NK-92 (cell line): ENCODE data around the gene FOSB.
"Not testable (repeated sequence)": the region's sequence is repeated elsewhere in the genome, so short reads cannot be mapped to it uniquely, and the experiment has no call there.

Experiments
- DNase-seq: peaks from one replicate; lab custom pipeline; 2025; ENCODE audit not compliant: unreplicated experiment; lab: John Stamatoyannopoulos, UW

Gene FOSB

DNA sequence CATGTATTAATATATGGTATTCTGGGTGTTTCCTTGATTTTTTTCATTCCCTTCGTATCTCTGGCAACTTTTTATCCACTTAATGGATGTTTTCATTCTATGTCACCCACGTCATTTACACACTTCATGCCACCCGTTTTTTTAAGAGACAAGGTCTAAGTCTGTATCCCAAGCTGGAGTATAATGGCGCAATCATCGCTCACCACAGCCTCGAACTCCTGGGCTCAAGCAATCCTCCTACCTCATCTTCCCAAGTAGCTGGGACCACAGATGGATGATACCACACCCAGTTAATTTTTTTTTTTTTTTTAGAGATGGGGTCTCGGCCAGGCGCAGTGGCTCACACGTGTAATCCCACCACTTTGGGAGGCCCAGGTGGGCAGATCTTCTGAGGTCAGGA, 36.1 kb downstream of the FOSB start:
- no peak for DNase-seq

DNA sequence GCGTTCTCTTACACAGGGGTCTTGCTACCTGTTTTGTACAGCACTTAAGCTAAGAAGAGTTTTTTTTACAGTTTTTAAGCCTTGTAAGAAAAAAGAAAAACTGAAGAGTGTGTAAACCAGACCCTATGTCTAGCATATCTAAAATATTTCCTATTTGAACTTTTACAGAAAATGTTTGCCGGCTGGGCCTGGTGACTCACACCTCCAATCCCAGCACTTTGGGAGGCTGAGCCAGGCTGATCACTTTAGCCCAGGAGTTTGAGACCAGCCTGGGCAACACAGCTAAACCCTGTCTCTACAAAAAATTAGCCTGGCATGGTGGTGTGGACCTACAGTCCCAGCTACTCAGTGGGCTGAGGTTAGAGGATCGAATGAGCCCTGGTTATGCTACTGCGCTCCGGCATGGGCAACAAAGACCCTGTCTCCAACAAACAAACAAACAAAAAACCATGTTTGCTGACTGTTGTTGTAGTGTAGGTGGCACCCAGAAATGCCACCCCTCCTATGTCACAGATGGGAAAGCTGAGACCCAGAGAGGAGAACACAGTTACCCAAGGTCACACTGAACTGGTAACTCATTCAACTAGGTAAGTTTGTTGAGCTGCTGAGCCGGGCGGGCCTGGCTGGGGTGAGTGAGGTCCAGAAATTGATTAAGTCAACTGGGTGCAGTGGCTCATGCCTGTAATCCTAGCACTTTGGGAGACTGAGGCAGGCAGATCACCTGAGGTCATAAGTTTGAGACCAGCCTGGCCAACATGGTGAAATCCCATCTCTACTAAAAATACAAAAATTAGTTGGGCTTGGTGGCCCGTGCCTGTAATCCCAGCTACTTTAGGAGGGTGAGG, 37.6 kb downstream of the FOSB start:
- no peak for DNase-seq

DNA sequence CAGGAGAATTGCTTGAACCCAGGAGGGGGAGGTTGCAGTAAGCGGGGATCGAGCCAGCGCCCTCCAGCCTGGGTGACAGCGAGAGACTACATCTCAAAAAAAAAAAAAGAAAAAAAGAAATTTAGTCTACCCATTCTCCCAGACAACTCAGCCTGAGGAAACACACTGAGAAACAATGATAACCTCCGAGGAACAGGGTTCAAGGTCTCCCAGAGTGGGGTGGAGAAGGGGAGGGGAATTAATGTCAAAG, 38.1 kb downstream of the FOSB start:
- no peak for DNase-seq

DNA sequence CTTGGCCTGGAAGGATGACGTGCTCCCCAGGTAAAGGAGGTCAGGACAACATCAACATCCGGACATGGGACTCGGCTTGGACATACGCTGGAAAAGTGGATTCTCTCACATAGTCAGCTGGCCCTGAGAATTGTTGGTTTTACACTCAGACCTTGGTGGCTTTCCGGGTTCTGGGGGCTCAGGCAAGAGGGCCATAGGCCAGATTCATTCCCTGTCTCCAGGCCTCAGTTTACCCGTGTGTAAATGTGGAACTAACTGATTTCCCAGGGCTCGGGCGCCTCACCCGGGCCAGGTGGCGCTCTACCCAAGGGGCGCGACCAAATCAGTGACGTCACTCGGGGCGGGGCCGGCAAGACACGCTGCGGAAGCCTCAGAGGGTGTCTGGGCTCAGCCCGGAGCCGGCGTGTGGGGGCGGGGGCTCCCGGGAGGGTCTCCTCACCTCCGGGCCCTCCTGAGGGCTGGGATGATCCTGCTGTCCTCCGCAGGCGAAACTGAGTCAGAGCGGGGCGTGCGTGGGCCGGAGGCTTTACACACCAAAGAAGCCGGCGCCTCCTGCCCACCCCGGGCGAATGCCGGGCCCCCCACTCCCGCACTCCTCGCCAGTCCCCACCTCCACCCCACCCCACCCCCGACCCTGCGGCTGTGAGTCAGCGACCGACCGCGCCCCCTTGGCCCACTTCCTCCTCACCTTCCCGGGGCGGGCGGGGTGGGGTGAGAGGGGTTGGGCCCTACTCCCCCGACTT, 38.6 kb downstream of the FOSB start:
- DNase-seq, result peak; percentile 69

DNA sequence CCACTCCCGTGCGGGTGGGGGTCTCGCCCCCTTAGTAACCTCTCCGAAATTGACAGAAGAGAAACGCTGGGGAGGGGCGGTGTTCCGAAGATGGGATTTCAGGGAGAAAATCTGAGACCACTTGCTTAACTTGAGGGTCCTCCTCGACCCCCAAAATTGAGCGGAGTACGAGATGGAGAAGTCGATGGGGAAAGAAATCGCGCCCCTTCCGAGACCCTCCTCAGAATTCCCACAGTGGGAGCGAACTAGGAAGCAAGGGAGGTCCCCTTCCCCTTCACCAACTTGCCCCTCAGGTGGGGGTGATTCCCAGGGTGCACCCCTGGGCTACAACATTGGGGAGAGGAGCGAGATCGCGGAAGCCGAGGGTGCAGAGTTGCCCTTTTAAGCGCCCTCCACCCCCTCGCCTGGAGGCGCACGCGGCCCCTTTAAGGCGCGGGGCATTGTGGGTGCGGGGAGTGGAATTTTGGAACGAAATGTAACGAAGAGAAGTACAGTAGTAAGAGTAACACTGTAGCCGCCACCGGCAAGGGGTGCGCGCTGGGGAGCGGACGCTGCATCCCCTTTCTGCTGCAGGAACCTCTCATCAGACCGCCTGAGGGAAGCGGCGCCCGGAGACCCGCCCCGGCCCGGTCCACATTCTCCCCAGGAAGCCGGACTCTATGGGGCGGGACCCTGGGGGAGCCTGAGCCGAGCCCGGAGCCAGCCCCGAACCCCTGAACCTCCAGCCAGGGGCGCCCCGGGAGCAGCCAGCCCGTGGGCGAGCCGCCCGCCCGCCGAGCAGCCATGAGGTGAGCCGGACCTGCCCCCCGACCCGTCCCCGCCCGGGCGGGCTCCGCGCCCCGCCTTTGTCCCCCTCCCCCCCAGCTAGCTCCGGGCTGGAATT, 39.4 kb downstream of the FOSB start, which contains the start of gene VASP:
Gene VASP, plus strand, starts transcription at position 491 of the 883 bp plus-strand sequence. Its CDS starts 293 bp downstream, at position 784.
- peak; percentile 58 for DNase-seq

DNA sequence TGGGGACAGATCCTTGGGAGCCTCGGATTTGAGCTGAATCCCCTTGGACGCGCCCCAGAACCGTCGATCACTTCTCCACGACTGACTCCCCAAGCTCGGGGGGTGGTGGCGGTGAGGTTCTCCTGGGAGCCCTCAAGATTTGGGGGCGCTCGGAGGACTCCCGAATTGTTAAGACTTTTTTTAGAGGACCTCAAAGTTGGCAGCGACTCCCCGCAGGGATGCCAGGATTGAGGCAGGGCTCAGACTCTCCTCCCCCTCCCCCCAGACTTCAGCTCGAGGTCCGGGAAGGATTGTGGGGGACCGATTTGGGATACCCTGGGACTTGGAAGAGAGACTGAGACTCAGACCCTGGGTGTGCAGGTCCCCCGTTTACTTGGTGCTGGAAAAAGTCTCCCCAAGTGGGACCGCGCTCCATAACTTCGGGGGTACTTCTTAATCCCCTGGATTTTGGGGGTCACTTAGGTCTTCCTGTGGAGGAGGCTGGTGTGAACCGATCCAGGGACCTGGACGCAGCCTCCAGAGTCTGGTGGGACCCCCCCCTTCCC, 40.1 kb downstream of the FOSB start:
- DNase-seq, result no peak

DNA sequence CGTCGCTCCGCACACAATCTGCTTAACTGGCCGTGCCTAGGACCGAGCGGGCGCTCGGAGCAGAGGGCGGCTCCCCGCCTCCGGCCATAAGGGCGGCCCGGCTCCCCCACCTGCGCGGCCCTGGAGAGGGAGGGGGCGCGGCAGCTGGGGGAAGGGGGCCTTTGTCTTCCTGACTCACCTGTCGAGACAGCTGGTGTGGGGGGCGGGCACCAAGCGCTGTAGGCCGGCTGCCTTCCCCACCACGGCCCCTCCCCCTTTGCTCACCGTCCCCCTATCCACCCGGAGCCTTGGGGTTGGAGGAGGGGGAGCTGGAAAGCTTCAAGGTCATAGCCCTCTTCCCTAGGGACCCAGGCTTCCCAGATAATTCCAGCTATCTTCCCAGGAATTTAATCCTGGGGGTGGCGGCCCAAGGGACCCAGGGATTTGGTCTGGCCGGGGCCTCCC, 40.6 kb downstream of the FOSB start:
- no peak for DNase-seq

DNA sequence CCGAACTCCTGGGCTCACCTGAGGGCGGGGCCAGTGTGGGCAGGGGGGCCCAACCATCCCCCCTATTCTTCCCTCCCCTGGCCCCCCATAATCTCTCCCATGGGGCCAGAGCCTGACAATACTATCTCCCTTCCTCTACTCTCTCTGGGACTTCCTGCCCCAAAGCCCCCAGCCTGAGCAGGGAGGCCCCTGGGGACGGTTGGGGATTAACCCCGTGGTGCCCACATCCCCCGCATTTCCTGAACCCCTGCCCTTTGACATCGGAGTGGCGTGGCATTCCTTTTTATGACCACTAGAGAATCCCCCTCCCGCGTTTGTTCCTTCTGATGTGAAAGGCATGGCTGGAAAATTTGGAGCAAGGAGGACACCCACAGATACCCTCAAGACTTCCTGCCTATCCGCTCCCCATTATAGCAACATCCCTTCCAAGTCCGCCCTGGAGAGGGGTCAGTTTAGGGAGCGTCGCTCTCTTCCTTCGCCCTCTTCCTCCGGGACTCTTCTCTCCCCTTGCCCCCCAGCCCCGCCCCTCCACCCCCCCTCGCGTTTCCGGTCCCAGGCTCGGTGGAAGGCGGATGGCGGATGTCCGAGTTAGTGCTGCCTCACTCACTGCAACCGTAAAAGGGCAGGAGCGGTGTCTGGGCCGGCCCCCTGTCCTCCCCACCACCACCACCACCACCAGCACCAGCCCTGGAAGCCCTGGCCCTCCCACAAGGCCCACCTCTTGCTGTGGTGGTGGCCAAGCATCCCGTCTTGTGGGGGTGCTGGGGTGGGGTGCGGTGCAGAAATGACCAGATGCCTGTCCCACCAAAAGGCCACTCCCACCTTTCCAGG, 41.3 kb downstream of the FOSB start:
- DNase-seq, result no peak

DNA sequence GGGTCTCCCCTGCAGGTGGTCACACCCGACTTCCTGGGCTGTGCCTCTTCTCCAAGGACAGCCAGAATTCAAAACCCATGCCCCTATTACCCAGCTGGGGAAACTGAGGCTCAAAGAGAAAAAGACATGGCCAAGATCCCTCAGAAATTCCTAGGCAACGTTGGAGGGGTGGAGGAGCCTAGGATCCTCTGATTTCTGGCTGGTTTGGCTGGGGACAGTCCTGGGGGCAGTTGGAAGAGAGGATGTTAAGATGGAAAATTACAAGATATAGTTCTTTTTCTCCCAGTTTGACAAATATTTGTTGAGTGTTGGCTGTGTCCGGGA, 41.9 kb downstream of the FOSB start:
- no peak for DNase-seq

DNA sequence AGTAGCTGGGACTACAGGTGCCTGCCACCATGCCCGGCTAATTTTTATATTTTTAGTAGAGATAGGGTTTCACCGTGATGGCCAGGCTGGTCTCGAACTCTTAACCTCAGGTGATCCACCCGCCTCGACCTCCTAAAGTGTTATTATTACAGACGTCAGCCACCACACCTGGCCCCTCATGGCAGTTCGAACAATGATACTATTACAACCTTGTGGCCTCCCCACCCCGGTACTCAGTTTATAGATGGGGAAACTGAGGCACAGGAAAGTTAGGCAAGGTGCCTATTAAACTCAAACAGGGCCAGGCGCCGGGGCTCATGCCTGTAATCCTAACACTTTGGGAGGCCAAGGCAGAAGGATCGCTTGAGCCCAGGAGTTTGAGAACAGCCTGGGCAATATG, 42.6 kb downstream of the FOSB start:
- not testable (repeated sequence) for DNase-seq

DNA sequence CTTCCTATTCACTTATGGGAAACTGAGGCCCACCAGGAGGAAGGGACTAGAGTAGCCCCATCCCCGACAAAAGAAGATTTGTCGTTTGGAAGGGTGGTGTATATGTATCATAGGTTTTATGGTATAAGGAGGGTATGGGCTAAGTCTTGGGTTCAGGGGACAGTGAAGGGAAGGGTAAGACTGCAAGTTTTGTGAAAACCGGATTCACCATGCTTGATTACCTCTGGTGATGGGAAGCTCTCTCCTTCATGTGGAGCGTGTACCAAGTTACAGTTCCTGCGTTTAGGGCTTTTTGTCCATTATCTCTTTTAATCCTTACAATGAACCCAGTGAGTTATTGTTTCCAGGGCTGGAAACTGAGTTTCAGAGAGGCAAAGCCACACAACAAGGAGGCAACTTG, 43.3 kb downstream of the FOSB start:
- no peak for DNase-seq

DNA sequence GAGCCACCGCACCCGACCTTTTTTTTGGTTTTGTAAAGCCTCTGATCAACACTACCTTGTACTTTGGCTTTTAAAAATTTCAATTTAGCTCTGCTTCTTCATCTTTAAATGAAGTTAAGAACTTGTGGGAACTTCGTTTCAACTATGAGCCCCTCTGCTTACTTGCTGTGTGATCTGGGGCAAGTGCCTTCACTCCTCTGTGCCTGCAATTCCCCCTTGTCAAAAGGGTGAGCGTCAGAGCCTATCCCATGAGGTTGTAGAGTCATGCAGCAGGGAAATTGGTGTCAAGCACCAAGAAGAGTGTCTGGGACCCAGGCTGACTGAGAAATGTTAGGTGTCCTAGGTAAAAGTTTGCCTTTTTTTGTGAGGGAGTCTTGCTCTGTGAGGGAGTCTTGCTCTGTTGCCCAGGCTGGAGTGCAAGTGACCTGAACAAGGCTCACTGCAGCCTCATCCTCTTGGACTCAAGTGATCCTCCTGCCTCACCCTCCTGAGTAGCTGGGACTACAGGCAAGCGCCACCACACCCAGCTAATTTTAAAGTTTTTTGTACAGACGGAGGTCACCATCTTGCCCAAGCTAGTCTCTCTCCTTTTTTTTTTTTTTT, 45.2 kb downstream of the FOSB start:
- no peak for DNase-seq

DNA sequence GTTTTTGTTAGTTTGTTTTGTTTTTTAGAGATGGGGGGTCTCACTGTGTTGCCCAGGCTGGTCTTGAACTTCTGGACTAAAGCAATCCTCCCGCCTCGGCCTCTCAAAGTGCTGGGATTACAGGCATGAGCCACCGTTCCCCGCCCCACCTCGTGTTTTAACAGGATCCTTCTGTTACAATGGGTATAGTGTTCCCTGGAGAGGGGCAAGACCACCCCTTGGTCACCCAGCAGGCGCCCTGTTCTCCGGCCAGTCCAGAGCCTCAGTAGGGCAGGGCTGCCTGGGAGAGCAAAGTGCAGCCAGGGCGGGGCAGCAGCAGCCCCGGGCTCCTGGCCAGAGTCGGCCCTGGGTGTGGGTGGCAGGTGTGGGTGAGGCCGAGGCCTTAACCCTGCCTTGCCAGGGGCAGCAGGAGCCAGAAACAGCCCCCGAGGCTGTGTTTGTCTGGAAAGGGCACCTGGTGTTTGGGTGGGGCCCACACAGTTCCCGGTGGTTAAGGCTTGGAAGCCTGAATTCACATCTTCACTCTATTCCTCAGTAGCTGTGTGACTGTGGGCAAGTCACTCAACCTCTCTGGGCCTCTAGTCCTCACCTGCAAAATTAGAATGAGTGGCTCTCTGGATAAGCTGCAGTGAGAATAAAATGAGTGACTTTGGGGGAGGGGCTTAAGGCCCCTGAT, 46.7 kb downstream of the FOSB start:
- DNase-seq, result no peak

DNA sequence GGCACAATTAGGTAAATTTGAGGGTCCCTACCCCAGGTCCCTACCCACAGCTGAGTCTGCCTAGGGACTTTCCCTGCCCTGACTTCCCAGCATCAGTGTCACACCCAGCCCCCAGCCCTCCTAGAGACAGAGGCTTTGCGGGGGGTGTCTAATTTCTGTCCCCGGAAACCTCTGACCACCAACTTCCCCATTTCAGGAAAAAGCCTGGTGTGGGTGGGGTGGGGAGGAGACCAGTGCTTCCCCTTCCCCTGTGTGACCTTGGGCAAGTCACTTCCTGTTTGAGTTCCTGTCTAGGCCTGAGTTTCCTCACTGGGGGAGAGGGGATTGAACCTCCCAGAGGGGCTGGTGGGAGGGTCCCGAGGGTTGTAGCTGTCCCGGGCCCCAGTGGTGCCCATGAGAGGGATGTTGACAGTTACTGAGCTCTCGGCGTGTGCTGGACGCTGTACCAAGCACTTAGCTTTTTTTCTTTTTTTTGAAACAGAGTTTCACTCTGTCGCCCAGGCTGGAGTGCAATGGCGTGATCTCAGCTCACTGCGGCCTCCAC, 47.4 kb downstream of the FOSB start:
- no peak for DNase-seq

DNA sequence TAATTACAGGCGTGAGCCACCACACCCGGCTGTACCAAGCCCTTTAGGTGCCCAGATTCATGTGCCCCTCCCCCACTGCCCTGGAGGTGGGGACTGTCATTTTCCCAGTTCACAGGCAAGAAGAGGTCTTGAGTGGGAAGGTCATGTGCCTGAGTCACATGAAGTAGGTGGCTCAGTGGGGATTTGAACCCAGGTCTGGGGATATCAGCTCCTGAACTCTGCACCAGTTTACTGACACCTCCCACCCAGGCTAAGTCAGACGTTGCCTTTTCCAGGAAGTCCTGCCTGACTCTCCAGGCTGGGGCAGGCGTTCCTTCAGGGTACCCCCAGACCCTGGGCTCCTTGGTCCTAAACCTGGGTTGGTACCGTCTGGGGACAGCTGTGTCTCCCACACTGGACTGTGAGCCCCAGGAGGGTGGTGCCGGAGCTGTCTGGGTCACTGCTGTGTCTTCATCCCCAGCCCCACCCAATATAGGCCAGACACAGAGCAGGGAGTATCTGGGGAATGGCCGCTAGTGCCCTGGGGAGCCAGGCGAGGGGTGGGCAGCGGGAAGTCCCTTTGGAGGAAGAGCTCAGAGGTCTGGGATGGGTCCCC, 48.1 kb downstream of the FOSB start:
- no peak for DNase-seq

DNA sequence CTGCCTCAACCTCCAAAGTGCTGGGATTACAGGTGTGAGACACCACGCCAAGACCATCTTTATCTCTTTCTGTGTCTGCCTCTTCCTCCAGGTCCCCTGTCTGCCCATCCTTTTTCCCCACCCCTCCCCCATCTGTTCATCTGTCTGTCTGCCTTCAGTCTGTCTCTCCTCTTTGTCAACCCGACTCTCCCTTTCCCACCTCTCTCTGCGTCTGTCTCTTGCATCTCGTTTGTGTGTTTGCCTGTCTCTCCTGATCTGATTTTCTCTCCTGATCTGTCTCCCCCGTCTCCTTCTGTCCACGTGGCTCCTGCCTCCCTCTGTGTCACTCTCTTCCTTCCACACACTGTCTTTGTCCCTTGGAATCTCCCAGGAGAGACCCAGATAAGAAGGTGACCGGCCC, 49.4 kb downstream of the FOSB start:
- DNase-seq, result no peak

DNA sequence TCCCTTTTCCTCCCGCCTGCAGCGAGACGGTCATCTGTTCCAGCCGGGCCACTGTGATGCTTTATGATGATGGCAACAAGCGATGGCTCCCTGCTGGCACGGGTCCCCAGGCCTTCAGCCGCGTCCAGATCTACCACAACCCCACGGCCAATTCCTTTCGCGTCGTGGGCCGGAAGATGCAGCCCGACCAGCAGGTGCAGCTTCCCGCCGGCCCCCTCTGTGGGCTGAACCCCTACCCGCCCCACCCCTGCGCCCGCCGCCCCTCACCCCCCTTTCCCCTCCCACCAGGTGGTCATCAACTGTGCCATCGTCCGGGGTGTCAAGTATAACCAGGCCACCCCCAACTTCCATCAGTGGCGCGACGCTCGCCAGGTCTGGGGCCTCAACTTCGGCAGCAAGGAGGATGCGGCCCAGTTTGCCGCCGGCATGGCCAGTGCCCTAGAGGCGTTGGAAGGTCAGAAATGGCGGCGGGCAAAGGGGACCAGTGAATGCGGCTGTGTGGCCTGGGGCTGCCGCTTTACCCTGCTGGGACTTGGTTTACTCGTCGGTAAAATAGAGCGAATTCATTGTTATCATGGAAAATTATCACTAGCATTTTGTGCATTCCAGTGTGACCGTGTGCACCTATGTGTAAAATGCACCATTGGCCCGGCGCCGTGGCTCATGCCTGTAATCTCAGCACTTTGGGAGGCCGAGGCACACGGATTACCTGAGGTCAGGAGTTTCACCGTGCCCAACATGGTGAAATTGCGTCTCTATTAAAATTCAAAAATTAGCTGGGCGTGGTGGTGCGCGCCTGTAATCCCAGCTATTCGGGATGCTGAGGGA, 50.1 kb downstream of the FOSB start:
- no peak for DNase-seq

DNA sequence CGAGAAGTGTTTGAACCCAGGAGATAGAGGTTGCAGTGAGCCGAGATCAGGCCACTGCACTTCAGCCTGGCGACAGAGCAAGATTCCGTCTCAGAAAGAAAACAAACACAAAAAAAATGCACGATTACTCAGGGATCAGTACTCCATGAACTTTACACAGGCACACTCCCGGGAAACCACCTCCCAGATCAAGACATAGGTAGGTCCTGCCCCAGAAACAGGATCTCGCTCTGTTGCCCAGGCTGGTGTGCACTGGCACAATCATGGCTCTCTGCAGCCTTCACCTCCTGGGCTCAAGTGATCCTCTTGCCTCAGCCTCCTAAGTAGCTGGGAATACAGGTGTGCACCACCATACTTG, 50.7 kb downstream of the FOSB start:
- no peak for DNase-seq
